Peyer's patch (tissue), 4 donors: ENCODE results near the gene KNOP1.

ENCODE experiments used
- POLR2A ChIP-seq, 2 donors: fragments of 450-650 bp; IDR thresholded peaks; one replicate each; pipeline ENCODE4 v1.5.1; 2017; ENCODE audit warnings: antibody characterized with exemption in 2 of 2, mild to moderate bottlenecking in 2 of 2, moderate library complexity in 2 of 2
- TF ChIP-seq, protein P1 (sequence below), 6 experiments: fragments of 450-650 bp in 4 of 6; fragments of 200-600 bp in 2 of 6; sonication (generic) in 1 of 6; IDR thresholded peaks; one replicate each; pipeline ENCODE4 v1.5.1; 2017 to 2019; ENCODE audit warnings: antibody characterized with exemption in 6 of 6, mild to moderate bottlenecking in 3 of 6, moderate library complexity in 1 of 6

DNA sequence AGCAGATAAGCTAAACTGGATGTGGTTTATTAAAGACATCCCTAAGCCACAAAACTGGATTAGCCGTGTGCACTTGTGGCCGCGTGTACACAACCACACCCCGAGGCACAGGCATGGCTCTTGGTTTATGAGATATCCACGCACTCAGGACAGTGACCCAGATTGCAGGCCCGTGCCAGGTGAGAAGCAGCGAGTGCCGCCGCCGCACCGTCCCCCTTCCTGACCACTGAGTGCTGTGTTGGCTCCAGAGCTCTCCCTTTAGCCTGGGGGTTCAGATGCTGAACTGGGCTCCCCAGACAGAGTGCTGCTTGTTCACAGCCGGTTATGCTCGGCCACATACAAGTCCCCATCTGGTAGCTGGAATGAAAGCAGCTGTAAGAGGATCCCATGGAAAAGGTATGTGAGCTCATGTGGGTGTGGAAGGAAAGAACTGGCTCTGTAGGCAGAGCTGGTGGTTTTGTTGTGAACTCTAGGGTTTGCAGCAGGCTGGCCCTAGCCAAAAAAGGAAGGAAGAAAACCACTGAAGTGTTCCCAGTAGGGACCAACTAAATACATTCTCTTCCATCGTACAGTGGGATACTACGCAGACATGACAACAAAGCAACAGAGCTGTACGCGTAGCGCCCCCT lies 29.5 kb downstream of the KNOP1 start:
- TF ChIP-seq, protein P1, sequence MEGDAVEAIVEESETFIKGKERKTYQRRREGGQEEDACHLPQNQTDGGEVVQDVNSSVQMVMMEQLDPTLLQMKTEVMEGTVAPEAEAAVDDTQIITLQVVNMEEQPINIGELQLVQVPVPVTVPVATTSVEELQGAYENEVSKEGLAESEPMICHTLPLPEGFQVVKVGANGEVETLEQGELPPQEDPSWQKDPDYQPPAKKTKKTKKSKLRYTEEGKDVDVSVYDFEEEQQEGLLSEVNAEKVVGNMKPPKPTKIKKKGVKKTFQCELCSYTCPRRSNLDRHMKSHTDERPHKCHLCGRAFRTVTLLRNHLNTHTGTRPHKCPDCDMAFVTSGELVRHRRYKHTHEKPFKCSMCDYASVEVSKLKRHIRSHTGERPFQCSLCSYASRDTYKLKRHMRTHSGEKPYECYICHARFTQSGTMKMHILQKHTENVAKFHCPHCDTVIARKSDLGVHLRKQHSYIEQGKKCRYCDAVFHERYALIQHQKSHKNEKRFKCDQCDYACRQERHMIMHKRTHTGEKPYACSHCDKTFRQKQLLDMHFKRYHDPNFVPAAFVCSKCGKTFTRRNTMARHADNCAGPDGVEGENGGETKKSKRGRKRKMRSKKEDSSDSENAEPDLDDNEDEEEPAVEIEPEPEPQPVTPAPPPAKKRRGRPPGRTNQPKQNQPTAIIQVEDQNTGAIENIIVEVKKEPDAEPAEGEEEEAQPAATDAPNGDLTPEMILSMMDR (IDR thresholded peaks at IDR 0.05): no peak
- no peak for TF ChIP-seq POLR2A (IDR thresholded peaks at IDR 0.05)
